HG02973 (cell line): ENCODE results near the gene MAD1L1.

Experiments used
- ATAC-seq: cut with Tn5 transposase; IDR thresholded peaks from one replicate; pipeline ENCODE4 v1.9.1; 2021; ENCODE audit warnings: moderate library complexity; ENCODE audit not compliant: unreplicated experiment

MAD1L1 gene

GRCh38 chr7:2142386-2142785 lies 90.4 kb downstream of the MAD1L1 start:
- ATAC-seq, result no peak

GRCh38 chr7:2141651-2142050 lies 91.1 kb downstream of the MAD1L1 start:
- ATAC-seq, result no peak

GRCh38 chr7:2141021-2141410 lies 91.7 kb downstream of the MAD1L1 start:
- no peak for ATAC-seq

GRCh38 chr7:2140216-2141020 lies 92.3 kb downstream of the MAD1L1 start:
- no peak for ATAC-seq

- no peak for ATAC-seq
Observed at GRCh38 chr7:2139004-2139699, 93.6 kb downstream of the MAD1L1 start.

- ATAC-seq, result no peak
Observed at GRCh38 chr7:2138146-2138765, 94.5 kb downstream of the MAD1L1 start.

GRCh38 chr7:2134740-2135139 lies 98.0 kb downstream of the MAD1L1 start:
- no peak for ATAC-seq

- no peak for ATAC-seq
Observed at GRCh38 chr7:2132243-2132642, 100.5 kb downstream of the MAD1L1 start.

GRCh38 chr7:2131800-2132199 lies 100.9 kb downstream of the MAD1L1 start:
- no peak for ATAC-seq

- ATAC-seq, result no peak
Observed at GRCh38 chr7:2131341-2131740, 101.4 kb downstream of the MAD1L1 start.

GRCh38 chr7:2130096-2130375 lies 102.7 kb downstream of the MAD1L1 start:
- no peak for ATAC-seq

- ATAC-seq, result no peak
Observed at GRCh38 chr7:2129323-2130095, 103.2 kb downstream of the MAD1L1 start.

- no peak for ATAC-seq
Observed at GRCh38 chr7:2128601-2129322, 104.0 kb downstream of the MAD1L1 start.

- ATAC-seq, result no peak
Observed at GRCh38 chr7:2126621-2127020, 106.1 kb downstream of the MAD1L1 start.

- no peak for ATAC-seq
Observed at GRCh38 chr7:2125931-2126330, 106.8 kb downstream of the MAD1L1 start.

- no peak for ATAC-seq
Observed at GRCh38 chr7:2124604-2125345, 108.0 kb downstream of the MAD1L1 start.

- no peak for ATAC-seq
Observed at GRCh38 chr7:2123916-2124315, 108.8 kb downstream of the MAD1L1 start.

- no peak for ATAC-seq
Observed at GRCh38 chr7:2123360-2123759, 109.4 kb downstream of the MAD1L1 start.

GRCh38 chr7:2122651-2123050 lies 110.1 kb downstream of the MAD1L1 start:
- no peak for ATAC-seq
